AG10803 (cell line): ENCODE data around the gene GSE1.

Source experiments
- DNase-seq: peaks from one replicate; pipeline ENCODE4 v3.0.0; 2010; ENCODE audit warnings: low read depth
- H3K4me3 ChIP-seq: 2 replicates; pipeline ENCODE4 v1.5.1; 2011; ENCODE audit warnings: mild to moderate bottlenecking, low read length, control low read depth
- CTCF ChIP-seq: conservative IDR thresholded peaks from 2 replicates; pipeline ENCODE4 v1.5.1; 2011; ENCODE audit warnings: mild to moderate bottlenecking, low read length, control low read depth, inconsistent platforms

GSE1 gene

DNA sequence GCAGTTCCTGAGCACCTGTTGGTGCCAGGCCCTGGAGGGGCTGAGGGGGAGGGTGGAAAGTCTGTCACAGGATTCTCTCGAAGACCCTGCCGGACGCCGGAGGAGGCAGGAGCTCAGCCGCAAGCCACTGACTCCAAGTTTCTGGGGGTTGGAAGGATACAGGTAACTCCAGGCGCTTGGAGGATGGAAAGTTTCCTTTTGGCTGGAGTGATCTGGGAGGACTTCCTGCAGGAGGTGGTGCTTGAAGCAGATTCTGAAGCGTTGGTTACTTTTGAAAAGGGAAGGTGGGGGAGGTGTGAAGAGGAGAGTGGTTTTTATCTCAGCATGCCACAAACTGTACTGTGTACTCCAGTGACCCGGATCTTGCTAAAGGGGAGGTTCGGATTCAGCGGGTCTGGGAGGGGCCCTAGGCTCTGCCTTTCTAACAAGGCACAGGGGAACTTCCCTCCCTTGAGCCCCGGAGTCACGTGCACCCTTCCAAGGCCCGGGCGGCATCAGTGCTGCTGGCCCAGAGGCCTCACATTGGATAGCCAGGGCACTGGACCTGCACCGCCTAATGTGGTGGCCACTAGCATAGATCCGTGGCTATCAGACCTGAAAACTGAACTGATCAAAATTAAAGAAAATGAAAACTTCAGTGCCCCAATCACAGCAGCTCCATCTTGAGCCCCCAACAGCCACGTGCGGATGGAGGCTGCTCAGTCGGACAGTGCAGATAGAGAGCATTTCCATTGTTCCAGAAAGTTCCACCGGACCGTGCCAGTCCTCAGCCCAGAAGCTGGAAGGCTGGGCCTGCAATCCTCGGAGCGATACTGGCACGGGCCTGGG lies 42.2 kb upstream of the GSE1 start:
- H3K4me3 ChIP-seq, result no peak overlapping the region
- TF ChIP-seq CTCF, result no peak
- no peak for DNase-seq

- TF ChIP-seq CTCF, result no peak
- DNase-seq, result no peak
- no peak overlapping the region for H3K4me3 ChIP-seq
Observed at GRCh38 chr16:85571563-85571812, 41.6 kb upstream of the GSE1 start.

- H3K4me3 ChIP-seq, result no peak overlapping the region
- no peak for DNase-seq
- no peak for TF ChIP-seq CTCF
Observed at GRCh38 chr16:85571813-85572619, 41.1 kb upstream of the GSE1 start.

- H3K4me3 ChIP-seq, result no peak overlapping the region
- no peak for TF ChIP-seq CTCF
- DNase-seq, result no peak
Observed at GRCh38 chr16:85573045-85573695, 40.0 kb upstream of the GSE1 start.

GRCh38 chr16:85573696-85574641 lies 39.2 kb upstream of the GSE1 start:
- H3K4me3 ChIP-seq, result no peak overlapping the region
- peak; percentile 44 for DNase-seq
- TF ChIP-seq CTCF, result no peak

DNA sequence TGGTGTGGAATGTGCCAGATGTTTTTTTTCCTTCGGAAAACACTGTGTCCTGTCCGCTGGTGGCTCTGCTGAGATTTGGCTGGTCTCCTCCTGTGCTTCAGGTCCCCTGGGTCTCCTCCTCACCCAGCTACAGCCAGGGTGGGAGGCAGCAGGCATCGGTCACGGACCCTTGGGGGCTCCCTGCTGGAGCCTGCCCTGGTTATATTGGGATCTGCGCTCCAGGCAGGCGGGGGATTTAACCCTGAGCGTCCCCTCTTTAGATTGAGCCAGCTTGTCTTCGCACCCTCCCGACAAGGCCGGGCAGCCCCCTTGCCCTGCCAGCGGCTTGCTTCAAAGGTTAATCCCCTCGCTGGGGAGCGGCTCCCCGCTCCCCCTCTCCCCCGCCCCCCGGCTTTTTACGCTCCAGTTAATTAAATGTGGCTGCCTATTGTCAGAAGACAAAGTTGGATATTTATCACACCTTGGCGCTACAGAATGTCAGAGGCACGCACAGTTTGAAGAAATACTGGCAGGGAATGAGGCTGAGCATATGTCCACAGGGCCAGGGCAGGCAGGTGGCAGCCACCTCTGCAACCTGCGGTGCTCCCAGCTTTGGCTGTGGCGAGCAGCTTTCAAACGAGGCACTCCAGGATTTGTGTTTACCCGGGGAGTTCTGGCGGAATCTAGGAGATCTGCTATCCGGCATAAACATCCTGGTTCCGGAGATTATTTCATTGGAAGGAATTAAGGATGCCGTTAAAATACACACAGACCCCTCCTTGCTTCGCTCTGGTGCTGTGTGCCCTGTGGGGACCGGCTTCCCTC lies 38.2 kb upstream of the GSE1 start:
- no peak overlapping the region for H3K4me3 ChIP-seq
- TF ChIP-seq CTCF, result no peak
- DNase-seq, result no peak
